Fibroblast of villous mesenchyme (primary cell): ENCODE measurements around the gene WNT4. TPM values are rescaled to one million over a fixed set of nuclear protein-coding genes. Genes with fewer than 3 reads are reported as not detected.

Source experiments
- DNase-seq: peaks from one replicate; pipeline ENCODE4 v3.0.0-alpha.2; 2010; ENCODE audit warnings: low read depth
- H3K4me3 ChIP-seq: 2 replicates; pipeline ENCODE4 v1.5.1; 2011; ENCODE audit warnings: low read depth, mild to moderate bottlenecking, low read length
- CTCF ChIP-seq: IDR thresholded peaks from 2 replicates; pipeline ENCODE4 v1.5.1; 2012; ENCODE audit warnings: low read depth, mild to moderate bottlenecking, low read length; ENCODE audit not compliant: insufficient read depth
- total RNA-seq: library from RNA; depleted of rRNA; stranded (reverse); fragments of >200 nt; gene quantifications from 2 replicates; pipeline ENCODE4 v1.2.3, GENCODE V29; 2012

Gene WNT4
- total RNA-seq, 1 donor = 0.43 TPM

- H3K4me3 ChIP-seq = no peak overlapping the region
- no peak for DNase-seq
- no peak for TF ChIP-seq CTCF
Measured at GRCh38 chr1:22131062-22131461, 11.8 kb downstream of the WNT4 start.

- no peak for TF ChIP-seq CTCF
- no peak for DNase-seq
- no peak overlapping the region for H3K4me3 ChIP-seq
Measured at GRCh38 chr1:22129501-22130117, 13.3 kb downstream of the WNT4 start.

GRCh38 chr1:22128392-22128791 lies 14.5 kb downstream of the WNT4 start:
- no peak for DNase-seq
- H3K4me3 ChIP-seq = no peak overlapping the region
- no peak for TF ChIP-seq CTCF

- no peak for TF ChIP-seq CTCF
- no peak for DNase-seq
- H3K4me3 ChIP-seq = no peak overlapping the region
Measured at GRCh38 chr1:22127731-22128130, 15.2 kb downstream of the WNT4 start.

GRCh38 chr1:22127248-22127647 lies 15.6 kb downstream of the WNT4 start:
- no peak overlapping the region for H3K4me3 ChIP-seq
- no peak for DNase-seq
- TF ChIP-seq CTCF = no peak

- no peak for TF ChIP-seq CTCF
- no peak for DNase-seq
- H3K4me3 ChIP-seq = no peak overlapping the region
Measured at GRCh38 chr1:22126531-22126930, 16.4 kb downstream of the WNT4 start.
